GM18868 (cell line): ENCODE data around the gene VTI1A.

ENCODE experiments used
- ATAC-seq: cut with Tn5 transposase; IDR thresholded peaks from one replicate; pipeline ENCODE4 v1.9.1; 2021; ENCODE audit warnings: mild to moderate bottlenecking, moderate library complexity; ENCODE audit not compliant: unreplicated experiment

VTI1A gene

DNA sequence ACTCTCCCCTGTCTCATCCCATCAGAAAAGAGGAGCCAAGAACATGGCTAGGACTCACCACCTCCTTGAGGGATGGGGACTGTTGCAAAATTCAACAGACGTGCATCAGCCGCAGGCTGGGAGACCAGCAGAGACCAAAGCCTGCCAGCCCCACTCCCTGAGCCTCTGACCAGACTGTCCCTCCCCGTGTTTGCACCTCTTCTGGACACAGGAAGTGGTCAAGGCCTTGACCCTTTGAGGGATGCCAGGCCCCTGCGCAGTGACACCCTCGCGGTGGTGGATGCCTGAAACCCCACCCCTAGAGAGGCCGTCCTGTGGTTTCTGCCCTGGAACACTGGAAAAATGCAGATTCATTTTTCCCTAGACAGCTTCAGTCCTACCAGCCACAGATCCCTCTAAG is 374.6 kb downstream of the VTI1A start:
- no peak for ATAC-seq

DNA sequence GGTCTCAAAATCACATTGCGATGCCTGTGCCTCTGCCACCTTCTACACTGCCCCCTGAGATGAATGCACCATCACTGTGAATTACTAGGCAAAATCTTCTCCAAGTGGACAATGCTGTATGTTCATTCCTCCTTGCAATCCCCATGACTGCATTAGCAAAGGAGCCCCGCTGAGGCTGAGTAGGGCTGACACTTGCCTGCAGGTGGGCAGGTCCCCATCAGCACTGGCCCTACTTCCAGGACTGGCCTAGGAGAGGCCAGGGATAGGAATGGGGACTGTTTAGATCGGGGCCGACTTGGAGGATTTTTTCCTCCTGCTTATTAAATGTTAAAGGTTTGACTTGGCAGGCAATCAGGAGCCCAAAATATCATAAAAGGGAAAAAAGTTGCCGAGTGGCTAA is 376.0 kb downstream of the VTI1A start:
- no peak for ATAC-seq

DNA sequence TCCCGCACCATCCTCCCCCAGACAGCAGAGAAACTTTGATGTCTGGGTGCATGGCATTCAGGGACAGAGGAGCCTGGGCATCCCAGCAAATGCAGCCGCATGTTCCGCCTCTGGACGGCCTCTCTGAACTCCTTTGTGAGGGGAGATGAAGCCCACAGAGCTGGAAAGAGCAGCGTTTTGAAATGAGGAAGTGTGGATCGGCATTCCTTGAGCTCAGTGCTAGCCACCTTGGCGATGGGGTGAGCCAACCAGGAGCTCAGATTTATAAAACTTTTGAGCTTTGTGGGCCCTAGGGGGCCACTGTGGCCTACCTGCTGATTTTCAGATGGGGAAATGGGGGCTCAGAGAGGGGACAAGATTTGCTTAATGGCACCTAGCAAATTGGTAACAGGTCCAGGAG is 376.6 kb downstream of the VTI1A start:
- no peak for ATAC-seq

DNA sequence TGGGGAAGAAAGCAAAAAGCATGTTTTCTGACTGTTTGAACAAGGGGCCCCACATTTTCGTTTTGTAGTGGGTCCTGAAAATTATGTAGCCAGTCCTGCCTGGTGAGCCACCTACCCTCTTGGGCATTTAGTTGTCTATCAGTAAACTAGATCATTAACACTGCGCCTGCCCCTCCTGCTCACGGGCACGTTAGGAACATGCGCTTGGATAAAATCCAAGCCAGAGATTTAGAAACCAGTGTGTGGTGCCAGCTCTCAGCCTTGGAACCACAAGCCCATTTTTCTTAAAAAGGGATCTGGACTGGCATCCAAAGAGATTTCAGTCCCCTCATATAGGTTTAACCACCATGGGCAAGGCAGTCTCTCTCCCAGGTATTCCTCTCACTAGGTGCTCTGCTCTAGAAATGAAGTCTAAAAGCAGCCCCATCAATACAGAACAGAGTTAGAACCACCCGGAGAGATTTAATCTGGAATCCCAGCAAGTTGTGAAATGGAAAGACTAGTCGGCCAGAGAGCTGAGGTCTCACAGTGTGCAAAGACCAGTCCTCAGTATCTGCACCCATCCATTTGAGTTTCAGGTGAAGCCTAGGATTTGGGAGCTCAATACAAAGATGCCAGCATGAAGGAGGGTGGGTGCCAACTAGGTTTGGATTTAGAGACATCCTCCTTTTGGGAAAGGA is 379.1 kb downstream of the VTI1A start:
- no peak for ATAC-seq

DNA sequence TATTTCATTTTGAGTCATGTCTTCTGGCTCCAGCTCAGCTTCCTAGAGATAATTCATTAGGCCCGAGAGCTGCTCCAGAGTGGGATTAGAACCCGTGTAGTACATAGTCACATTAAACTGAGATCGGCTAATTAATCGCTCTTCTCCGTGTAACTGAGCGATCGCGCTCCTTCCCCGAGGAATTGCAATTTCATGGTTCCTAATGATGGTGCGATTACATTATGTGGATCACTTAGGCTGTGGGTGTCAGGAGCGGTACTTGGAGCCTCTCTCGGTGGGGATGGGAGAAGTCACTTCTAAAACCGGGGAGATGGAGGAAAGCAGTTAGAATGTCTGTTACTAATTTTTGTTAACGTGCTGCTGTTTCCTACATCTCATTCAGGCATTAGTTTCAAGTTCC is 380.1 kb downstream of the VTI1A start:
- ATAC-seq: no peak

DNA sequence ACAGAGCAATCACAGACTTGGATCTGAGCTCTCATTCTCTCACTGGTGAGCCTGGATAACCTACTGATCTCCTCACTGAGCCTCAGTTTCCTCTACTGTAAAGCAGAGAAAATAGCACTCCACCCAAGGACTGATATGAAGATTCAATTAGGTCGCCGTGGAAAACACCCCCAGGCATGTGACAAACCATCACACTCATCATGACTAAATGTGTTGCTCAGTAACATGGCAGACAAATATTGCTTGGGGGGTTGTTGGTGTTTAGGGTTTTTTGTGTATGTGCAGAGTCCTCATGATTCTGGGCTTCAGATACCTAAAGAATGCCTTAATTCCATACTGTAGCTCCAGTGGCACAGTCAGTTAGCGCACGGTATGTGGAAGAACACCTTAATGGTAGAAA is 380.9 kb downstream of the VTI1A start:
- no peak for ATAC-seq

DNA sequence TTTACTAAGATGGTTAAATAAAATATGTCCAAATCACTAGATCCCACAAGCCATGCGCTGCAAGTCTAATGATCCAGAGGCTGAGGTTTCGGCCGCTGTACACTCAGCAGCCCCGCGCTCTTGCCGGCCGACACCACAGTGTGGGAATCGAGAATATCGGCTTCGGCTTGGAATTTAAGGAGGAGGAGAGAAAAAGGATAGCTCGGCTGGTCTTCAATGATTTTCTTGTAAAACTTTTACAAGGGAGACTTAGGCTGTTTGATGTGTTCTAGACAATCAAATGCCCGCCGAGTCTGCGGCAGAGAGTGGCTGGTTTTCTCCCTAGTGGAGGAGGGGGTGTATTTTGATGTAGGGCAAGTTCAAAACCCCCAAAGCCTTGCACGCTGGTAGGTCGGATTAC is 384.8 kb downstream of the VTI1A start:
- no peak for ATAC-seq

DNA sequence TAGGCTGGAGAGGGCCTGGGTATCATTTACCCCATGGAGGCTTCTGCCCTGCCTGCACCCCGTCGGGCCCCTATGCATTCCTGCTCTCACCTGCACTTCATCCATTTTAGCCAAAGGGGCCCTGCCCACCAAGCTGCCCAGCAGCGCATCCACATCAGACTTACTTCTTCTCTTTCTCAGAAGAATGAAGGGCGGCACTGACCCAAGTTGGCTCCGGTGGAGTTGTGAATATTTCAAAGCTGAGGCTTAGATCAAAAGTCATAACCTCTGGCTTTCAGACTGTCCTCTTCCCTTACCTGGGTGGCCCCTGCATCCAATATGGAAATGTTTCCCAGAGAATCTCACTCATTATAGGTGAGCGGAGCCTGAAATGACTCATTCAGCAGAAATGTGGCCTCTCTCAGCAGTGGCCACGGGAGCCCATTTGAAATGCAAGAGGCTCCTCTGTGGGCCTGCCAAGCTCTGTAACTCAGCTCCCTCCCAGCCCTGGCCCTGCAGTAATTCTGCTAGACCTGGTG is 385.4 kb downstream of the VTI1A start:
- ATAC-seq: no peak

DNA sequence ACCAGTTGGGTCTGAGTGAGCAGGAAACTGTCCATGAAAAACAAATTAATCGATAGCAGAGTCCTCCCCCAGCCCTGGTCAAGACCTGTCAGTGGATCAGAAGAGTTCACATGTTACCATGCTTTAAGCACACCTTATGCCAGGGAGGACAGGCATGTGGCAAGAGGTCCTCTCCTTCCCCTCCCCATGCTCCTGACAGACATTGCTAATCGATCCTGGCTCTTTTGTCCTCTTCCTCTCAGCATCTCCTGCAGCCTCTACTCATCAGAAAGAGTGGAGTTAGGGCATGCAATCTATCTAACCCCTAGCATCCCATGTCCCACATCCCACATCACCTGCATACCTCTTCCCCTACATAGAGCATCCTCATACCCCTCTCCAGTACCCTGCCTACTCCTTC is 385.9 kb downstream of the VTI1A start:
- no peak for ATAC-seq

DNA sequence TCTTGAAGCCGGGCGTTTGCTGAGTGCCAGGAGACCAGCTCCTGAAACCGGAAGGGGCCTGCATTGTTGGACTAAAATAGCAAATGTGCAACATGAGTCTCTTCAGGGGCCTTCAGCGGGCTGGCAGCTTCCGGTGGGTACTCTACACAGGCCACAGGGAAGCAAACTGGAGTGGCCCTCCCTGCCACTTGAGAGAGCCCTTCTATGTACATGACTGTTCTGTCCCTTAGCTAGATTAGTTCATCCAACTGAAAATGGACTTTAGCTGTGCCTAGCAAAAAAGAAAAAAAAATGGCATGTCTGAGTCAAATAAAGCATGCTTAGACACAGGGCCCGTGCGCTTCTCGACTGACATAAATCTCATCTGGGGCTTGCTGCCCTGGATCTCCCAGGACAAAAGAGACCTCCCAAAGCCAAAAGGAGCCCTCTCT is 387.8 kb downstream of the VTI1A start:
- ATAC-seq: no peak

DNA sequence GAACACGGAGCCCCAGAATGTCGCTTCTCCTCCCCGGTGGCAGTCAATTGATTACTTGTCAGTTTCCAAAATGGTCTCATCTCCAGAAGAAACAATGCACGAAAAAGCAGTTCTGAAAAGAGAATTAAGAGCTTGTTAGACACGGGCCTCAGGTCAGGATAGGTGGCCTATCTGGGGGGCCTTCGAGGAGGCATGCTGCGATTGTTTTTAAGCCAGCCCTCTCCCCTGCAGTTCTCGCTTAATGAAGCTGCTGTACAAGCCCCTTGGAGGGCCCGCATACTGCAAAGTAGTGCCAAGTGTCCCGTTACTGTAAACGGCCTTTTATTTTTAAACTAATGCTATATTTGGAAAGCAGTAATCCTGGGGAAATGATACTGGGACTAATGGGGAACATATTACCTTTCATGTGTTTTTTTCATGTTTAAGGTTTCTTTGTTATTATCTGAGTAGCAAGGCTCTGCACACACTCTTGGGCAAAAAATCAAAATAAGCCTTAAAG is 388.3 kb downstream of the VTI1A start:
- no peak for ATAC-seq

DNA sequence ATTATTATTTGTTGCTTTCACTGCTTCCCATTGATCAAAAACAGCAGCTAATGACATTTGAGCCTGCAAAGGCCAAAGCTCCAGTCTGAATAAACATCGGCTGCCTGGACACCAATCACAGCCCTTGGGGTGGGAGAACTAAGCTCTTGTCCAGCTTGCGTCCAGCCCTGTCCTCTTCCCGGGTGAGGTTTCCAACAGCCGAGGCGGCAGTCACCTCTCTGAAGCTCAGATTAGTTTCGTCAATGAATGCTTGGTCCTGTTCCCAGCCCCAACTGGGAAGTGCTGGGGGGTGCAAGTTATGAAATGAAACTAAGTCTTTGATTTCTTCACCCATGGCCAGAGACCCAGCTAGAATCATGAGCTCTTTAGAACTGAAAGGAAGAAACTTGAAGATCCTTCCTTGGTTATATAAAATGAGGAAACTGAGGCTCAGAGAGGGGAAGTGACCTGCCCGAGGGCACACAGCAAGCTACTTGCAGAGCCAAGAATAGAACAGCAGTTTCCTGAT is 389.0 kb downstream of the VTI1A start:
- ATAC-seq: no peak

DNA sequence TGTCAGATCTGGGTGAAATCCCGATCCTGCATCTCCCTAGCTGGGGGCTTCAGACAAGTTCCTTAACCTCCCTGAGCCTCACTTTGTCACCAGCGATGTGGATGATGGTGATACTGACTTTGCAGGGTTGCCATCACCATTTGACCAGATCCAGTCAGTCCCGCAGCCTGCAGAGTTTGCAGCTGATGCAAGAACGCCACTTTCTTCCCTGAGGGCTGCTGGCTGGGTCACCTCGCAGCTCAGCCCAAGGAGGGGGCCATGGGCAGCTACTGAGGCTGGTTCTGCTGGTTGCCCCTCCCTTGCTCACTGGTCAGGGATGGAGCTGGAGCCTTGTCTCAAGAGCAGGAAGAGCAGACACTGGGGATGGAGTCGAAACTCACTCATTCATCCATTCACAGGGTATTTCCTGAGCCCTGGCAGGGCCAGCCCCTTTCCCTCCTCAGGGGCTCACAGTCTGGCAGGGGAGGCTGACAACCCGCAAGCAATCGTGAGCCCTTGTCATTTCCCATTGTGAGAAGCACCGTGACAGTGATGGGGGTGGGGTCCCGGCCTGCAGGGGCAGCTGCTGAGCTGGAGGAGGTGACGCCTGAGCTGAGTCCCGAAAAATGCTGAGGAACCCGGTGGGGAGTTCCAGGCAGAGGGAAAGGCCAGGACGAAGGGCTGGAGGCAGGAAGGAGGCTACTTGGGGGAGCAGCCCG is 391.9 kb downstream of the VTI1A start:
- ATAC-seq: no peak

DNA sequence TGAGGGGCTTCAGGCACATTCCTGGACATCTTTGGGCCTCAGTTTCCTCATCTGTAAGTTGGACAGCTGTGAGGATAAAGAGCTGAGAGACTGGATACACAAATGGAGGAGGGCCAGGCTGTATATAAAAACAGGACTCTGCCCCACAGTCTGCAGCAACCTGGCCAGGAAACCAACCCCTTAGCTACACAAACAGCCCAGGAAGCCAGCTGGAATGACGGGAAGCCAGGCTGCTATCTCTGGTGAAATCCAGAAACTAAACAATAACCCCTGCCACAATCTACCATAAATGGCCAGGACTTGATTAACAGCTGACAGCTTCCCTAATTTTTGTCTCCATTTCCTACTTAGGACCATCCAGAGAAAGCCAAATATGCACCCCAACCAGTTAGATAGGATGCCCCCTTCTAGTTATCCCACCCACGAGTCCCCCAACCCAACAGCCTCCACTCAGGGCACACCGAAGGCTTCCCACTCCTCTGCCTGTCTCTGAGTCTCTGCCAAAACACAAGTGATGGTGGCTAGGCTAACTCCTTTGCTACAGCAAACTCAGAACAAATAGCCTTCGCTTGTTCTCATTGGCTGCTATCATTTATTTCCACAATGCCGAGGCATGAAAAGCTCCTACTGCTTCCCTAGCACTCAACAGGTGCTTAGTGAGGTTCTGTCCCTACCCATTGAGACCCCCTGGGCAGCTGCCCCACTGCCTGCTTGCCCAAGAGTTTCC is 393.1 kb downstream of the VTI1A start:
- ATAC-seq: no peak

DNA sequence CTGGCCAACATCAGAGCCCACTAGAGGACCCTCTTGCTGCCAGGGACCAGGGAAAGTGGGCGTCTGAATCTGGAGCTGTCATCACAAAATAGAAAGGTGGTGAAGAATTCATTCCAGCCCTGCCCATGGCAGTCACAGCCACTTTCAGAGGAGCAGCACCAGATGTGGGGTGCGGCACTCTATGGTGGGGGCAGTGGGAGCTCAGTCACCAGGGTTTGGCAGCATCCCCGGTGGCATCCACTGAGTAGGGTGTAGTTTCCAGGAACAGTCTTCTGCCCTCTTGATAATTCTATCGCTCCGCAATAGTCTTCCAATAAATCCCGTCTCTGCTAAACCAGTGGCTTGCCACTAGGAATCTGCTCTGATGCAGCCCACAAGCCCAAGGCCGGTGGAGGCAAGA is 394.5 kb downstream of the VTI1A start:
- no peak for ATAC-seq

DNA sequence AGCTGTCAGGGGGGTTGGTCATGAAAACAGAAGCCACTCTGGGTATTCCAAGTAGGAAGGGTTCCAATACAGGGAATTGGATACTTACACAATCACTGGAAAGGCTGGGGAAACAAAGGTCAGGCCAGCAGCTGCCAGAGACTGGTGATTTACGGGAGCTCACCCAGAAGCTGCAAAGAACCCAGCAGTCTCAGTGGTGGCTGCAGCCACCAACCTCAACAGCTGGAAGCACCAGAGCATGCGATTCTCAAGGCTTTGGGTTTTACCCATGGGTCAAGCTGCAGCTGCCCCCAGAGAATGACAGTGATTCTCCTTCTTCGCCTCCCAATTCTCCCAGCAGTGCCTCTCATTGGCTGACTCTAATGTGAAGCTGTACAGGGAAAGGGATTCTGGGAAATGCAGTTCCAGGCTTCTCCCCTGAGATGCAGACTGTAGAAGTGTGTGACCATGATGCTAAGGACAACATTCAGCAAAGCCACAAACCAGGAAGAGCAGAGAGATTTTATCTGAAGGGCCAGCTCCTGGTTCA is 395.9 kb downstream of the VTI1A start:
- ATAC-seq: peak; percentile 96

DNA sequence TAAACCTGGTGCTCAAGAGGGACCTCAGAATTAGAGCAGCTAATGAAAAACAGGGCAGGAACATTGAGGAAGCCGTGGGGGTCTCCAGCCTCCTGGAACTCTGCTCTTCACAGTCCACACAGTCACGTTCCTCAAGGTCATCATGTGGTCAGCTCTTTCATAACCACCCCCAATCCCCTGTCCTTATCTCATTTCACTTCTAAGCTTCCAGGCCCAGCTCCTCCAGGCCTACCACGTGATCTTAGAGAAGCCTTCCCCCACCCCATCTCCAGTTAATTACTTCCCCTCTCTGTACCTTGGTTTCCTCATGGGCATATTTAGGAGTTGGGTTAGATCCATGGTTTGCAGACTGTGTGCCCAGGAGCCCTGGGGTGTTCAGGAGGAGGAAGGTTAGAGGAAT is 396.6 kb downstream of the VTI1A start:
- no peak for ATAC-seq

DNA sequence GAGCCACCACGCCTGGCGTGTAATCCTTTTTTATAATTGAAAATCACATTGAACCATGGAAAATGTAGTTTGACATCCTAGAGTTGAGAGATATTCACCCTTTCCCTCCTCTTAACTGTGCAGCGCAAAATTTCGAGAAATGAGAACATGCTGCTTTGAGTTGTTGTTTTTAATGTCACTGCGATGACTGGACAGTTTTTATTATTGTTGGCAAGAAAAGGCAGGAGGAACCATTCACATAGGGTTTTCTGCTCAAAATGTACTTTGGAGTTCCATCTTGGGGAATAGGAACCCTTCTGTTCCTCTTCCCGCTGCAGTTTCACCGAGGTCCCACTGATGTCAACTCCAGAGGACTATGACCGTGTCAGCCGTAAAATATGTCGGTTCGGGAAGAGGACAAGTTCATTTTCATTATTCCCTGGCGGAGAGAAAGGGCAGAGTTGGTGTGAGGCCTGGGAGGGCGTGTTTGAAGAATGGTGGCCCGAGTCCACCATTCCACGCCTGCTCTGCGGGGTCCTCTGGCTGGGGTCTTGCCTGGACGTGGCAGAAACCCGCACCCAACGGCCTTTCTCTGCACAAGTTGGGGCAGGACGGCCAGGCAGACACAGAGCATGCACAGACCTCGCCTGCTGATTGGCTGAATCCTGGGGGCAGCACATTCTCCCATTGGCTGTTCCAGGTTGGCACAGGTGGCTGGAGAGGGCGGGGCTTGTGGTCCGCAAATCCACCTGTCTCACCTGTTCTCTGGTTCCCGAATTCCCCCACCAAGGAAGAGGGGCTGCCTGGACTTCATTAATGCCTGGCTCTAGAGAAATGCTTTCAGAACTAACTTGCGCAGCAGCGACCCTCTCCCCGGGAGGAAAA is 397.9 kb downstream of the VTI1A start:
- ATAC-seq: no peak

DNA sequence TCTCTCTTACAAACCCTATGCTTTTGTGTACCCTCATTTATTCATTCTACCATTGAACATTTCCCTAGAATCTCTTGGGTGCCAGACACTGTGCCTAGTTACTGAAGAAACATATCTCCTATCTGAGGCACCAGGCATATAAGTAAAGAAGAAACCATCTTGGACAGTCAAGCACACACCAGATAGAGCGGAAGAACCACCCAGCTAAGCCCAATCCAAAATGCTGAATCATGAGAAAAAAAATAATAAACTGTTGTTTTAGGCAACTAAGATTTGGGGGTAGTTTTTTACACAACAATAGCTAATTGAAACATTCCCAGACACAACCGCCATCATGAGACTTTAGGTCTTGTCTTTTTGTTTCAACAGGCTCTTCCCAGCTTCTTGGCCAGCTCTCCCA is 400.8 kb downstream of the VTI1A start:
- ATAC-seq: no peak

DNA sequence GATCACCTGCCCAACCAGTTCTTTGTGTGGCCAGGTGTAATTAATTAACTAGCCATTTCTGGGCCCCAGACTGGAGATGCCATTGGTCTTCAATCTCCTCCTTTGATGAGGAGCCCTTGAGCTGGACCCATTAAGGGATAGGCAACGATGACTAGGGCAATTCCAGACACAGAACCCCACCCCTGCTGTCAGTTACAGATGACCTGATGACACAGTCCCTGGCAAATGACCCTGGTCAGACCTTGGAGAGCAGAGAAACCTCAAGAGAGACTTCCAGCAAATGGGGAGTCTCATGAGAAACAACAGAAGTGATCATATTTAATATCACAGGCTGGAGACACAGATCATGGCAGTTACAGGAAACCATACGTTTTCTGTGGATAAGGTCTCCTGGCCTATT is 401.2 kb downstream of the VTI1A start:
- ATAC-seq: no peak
